Stimulated activated CD4-positive, alpha-beta T cell treated with anti-CD3 and anti-CD28 coated beads, Interleukin-4, amount 100 ng/mL, for 4 hours (primary cell): ENCODE data around the gene UPF1.

Experiments
- DNase-seq, 2 experiments: peaks; one replicate each; pipeline ENCODE4 v3.0.0-alpha.2; 2020

UPF1 gene

DNA sequence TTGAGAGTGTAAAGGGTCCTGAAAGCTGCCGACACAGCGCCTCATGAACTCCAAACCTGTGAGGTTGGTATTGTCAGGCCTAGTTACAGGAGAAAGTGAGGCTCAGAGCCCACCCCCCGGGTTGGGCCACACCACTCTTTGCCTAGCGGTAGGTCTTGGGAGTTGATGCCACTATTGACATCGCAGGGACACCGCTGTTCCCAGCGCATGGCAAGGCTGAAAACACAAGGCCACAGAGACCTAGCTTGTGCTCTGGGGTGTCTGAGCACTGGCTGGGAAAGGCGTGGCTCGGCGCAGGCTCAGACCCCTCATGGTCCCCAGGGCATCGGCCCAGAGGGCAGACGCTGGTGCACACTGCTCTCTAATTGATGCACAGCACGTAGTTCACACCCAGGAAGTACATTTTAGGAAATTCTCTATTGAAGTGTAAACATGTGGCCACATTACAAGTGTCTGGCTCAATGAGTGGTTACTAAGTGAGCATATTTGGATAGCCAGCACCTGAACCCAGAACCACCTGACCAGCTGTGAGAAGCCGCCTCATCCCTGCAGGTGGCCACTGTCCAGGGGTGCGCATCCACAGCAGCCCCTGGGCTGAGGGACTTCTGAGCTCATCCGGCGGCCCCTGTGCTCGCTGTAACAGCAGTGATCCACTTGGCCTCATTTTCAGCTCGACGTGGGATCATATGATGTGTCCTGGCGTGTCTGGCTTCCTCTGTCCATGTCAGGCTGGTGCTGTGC lies 27.3 kb downstream of the UPF1 start:
- no peak for DNase-seq

DNA sequence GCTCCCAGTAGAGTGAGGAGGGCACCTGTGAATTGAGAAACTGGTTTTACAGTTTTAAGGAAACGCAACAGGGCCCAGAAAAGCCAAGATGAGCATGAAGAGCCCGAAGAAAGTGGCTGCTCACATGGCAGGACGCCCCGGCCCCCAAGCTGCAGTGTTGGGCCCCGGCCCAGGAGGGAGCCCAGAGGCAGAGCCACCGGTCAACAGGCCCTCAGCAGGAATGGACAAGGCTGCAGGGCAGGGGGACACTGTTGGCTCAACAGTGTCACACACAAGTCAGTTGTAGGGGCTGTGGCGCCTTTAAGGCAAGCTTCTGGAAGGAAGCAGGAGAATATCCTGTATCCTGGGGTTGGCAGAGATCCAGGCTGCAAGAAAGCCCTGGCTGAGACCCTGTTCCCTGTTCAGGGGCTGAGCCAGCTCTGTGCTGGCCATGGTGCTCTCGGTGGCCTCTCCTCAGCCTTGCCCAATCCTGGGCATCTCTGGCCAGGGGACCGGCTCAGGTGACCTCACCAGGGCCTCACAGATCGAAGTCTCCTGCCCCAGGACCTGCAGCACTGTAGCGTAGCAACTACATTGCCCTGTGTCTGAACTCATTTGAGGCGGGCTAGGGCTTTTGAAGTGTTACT lies 28.0 kb downstream of the UPF1 start:
- DNase-seq, result no peak

DNA sequence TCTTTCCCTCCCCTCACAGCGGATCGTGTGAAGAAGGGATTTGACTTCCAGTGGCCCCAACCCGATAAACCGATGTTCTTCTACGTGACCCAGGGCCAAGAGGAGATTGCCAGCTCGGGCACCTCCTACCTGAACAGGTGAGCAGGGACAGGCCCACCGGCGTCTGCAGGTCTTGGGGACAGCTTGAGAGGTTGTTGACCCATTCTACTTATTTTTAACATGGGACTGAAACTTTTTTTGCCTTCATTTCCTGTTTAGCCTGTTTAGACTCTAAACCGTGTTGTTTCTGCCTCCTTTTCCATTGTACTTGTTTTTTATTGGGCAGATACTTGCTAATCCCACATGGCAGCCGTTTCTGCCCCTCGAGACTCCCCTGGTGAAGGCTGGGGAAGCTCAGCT lies 28.5 kb downstream of the UPF1 start:
- no peak for DNase-seq

DNA sequence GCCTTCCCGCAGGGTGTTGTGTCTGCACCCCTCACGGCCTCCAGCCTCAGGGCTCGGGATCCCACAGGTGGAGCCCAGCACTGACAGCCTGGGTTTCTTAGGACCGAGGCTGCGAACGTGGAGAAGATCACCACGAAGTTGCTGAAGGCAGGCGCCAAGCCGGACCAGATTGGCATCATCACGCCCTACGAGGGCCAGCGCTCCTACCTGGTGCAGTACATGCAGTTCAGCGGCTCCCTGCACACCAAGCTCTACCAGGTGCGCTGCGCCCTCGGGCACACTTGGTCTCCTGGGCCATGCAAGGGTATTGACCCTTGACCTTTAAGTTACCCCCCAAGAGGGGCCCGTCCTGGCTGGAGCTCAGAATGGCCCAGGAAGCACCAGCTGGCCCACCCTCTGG lies 29.0 kb downstream of the UPF1 start:
- no peak for DNase-seq

DNA sequence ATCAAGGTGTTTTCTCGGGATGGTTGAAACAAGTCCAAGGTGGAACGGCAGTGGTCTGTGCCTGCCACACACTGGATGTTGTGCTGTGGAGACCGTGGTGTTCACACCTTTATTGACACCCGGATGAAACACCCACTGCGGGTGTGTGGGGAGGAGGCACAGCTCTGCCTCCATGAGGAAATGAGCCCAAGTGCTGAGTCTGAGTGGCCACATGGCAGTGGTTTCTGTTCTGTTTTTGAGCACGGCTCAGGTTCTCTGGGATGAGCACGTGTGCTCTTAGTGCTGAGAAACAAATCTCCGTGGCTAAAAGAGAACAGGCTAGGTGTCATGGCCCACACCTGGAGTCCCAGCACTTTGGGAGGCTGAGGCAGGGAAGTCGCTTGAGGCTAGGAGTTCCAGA lies 29.5 kb downstream of the UPF1 start:
- no peak for DNase-seq

DNA sequence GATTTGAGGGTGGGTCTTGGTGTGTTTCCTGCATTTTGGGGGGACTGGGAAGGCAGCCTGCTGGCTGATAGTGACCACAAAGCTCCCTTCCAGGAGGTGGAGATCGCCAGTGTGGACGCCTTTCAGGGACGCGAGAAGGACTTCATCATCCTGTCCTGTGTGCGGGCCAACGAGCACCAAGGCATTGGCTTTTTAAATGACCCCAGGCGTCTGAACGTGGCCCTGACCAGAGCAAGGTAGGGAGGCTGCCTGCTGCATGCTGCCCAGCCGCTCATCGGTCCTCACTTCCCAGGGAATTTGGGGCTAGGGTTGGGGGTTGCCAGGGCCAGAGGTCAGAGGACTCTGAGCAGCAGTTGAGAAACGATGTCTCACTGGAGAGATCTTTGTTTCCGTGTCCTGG lies 30.2 kb downstream of the UPF1 start:
- no peak for DNase-seq

DNA sequence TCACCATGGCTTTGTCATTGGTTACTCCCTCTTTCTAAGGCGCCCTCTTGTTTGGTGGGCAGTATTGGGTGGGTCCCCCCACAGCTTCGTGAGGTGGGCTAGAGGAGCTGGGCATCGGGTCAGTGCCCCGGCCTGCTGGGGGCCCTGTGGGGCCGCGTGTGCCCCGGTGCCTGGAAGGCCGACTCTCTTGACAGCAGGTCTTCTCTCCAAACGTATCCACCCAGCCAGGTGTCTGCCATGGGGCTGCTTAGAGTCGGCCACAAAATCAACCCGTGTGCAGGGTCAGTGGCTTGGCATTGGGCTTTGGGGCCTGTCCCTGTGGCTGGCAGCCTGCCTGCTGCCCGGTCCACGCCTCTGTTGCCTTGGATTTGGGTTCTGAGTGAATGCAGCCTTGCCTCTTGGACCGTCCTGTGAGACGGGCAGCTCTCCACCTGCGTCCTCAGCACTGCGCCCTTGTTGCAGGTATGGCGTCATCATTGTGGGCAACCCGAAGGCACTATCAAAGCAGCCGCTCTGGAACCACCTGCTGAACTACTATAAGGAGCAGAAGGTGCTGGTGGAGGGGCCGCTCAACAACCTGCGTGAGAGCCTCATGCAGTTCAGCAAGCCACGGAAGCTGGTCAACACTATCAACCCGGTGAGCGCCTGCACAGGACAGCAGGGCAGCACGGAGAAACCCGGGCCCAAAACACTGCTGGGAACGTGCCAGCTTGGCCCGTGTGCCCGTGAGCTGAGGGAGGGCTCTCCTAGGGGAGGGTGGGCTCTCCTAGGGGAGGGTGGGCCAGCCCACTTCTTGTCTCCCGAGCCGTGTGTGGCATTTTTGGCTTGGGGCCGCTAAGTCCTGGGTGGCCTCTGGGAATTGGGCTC lies 31.4 kb downstream of the UPF1 start:
- DNase-seq, result no peak

DNA sequence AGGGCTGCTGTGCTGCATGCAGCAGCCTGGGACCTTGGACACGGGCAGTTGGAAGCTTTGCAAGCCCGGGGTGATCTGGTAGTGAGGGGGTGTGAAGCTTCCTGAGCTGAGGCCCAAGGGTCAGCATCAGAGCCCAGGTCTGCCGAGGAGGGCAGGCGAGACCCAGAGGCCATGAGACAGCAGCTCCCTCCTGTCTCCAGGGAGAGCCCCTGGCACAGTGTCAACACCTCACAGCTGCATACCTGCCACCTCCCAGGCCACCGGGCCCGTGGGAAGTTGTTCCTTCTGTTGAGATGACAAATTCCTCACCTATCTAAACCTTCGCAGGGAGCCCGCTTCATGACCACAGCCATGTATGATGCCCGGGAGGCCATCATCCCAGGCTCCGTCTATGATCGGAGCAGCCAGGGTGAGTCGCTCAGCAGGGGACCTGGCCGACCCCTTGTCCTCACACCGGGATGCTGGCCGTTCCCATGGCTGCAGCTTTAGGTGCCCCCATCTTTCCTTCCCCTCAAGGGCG lies 32.1 kb downstream of the UPF1 start:
- no peak for DNase-seq

DNA sequence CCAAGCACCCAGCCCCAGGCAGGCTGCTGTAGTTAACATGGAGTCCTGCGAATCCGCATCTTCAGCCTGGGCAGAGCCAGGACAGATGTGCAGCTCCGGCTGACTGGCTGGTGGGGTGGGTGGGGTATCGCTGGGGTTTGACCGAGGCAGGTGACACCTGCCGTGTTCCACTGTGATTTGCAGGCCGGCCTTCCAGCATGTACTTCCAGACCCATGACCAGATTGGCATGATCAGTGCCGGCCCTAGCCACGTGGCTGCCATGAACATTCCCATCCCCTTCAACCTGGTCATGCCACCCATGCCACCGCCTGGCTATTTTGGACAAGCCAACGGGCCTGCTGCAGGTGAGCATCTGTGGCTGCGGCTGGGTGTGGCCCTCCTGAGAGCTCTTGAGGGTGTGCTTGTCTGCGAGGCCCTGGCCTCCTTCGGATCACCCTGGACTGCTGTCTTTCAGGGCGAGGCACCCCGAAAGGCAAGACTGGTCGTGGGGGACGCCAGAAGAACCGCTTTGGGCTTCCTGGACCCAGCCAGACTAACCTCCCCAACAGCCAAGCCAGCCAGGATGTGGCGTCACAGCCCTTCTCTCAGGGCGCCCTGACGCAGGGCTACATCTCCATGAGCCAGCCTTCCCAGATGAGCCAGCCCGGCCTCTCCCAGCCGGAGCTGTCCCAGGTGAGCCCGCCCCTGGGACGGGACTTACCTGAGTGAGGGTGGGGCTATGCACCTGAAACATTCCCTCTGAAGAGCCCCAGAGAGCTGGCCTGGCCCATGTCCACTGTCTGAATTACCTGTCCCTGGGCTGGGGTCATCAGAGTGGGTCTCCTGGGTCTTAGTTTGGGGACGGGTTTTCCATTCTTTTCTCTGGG lies 33.6 kb downstream of the UPF1 start:
- no peak for DNase-seq

DNA sequence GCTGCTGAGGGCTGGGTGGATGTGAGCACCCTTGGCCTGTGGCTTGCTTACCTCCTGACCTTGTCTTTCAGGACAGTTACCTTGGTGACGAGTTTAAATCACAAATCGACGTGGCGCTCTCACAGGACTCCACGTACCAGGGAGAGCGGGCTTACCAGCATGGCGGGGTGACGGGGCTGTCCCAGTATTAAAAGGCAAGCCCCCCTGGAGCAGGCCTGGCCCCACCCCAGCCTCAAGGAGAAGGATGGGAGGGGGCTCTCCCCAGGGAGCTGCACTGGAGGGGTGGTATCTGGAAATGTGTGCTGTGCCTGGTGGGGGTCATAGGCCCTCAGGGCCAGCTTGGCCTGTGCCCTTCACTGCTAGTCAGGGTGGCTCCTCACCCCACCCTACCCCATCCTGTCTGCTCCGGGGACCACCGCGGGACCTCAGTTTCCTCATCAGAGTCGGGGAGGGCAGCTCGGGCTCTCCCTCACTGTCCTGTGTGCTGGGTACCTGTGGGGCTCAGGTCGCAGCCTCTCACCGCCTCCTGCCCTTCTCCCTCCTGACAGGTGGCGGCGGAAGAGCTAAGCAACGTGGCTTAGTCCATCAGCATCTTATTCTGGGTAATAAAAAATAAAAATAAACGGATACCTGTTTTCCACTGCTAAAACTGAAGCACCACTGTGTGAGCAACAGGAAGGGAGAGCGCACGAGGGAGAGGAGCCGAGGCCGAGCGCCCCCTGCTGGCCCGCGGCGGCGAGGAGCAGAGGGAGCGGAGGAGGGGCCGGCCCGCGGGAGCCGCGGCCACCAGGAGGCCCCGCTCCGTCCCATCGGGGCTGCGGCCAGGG lies 34.4 kb downstream of the UPF1 start:
- DNase-seq, result peak; percentile 27 to 63

DNA sequence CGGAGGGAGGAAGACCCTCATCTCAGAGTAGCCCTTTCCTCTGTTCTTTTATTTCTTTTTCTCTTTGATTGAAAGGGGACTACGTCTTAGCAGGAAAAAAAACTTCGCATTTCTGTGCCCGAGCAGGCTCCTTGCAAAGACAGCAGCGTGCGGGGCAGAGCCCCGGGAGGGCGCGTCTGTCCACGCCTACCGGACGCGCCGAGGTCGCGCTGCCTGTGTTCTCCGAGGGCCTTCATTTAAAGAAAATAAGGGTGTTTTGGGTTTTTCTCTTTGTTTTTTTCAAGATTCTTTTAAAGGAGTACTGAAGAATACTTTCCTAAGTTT lies 35.0 kb downstream of the UPF1 start:
- no peak for DNase-seq

DNA sequence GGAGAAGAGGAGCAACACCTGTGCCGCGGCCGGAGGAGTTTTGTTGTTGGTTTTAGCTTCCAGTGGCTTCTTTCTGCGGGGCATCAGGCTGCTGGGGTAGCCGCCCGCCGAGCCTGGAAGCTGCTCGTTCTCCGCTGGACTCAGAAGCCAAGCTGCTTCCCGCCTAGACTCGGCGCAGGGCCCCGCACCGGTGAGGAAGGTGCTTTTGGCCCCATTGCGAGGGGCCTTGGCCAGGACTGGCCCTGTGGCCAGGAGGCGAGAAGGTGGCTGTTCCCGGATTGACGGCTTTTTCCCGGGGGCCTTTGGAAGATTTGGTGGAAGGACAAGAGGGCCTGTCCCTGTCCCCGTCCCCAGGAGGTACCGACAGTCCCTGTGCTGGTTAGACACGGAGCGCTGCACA lies 35.4 kb downstream of the UPF1 start:
- no peak for DNase-seq

DNA sequence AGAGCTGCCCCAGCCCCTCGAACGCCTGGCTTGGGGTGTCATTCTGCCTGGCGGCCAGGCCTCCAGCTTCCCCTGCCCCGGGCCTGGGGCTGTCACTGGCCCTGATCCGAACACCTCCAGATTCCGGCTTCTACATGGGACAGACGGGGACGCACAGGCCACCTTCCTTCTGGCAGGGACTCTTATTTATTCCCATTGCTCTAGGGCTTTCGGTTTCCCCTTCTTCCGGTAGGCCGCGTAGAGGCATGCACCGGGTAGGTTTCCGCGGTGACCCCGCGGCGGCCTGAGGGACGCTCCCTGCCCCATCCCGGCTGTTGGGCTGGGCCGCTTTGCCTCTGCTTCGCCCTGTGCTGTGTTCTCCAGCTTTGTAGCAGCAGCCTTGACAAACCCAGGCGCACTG lies 36.0 kb downstream of the UPF1 start:
- DNase-seq, result no peak

DNA sequence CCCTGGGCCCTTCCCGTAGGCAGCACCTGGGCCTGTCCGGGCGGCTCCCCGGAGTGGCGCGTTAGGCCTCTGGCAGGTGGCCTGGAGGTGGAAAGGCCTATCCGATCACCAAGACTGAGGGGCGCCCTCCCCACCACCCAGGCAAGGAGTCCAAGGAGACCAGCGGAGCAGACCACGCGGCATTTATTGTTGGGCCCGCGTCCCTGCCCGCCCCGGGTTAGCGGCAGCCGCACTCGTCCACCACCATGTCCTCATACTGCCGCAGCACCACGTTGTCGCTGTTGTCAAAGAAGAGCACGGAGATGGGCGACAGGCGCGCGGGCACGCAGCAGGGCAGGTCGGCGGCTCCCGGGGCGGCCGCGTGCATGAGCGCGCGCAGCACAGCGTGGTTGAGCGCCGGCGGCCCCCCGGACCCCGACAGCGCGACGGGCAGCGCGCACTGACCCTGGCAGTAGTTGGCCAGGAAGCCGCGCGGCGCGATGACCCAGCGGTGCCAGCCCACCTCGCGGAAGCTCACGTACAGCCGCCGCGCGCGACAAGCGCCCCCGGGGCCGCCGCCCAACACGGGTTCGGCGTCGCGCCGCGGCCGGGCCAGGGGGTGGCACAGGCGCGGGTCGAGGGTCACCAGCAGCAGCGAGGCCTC lies 36.7 kb downstream of the UPF1 start:
- DNase-seq, result no peak

DNA sequence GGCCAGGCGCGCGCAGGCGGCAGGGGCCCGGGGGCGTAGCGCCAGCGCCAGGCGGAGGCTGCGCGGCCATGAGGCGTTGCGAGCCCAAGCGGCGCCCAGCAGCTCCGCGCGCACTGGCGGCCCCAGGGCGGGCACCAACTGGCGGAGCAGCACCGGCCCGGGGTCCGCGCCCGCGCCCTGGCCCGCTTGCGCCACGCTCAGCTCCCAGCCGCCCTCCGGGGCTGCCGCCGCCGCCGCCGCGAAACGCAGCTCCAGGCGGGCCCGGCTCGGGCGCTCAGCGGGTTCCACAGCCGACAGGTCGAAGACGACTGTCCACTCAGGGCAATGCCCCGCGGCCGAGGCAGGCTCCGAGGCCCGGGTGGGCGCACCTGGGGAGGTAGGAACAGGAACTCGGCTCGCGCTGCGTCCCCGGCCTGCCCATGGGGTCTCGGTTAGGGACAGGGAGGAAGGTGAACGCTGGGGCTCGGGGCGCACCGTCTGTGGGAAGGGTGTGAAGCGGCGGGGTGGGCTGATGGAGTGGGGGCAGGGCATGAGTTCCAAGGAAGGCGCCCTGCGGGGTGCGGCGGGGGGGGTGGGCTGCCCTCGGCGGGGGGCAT lies 37.4 kb downstream of the UPF1 start:
- DNase-seq, result peak in 1 of 2 experiments; percentile 11

DNA sequence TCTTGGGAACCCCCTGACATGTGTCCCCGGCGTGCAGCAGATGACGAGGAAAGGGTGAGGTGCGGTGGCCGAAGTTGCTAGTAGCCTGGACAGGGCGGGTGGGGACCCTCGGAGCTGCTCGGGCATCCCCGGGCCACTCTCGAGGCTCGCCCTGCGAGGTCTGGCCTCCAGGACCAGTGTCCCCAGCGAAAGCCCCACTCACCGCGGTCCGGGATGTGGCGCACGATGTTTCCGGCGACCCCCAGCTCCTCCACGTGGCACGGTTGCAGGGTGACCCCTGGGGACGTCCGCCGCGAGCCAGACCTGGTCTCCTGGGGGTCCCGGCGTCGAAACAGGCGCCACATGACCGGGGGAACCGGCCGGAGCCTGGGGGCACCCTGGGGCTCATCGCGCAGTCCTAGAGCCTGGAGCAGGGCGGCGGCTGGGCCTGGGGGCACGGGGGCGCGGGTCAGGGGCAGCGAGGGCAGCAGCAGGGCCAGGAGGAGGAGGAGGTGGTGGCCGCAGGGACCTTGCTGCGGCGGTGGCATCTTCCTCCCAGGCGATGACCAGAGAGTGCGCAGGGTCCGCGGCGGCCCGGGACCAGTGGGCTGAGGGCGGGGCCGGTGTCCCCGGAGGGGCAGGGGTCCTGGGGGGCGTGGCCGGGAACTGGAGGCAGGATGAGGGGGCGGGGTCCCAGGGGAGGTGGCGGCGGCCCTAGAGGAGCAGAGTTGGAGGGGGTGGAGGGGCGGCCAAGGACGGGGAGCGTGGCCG lies 38.2 kb downstream of the UPF1 start:
- DNase-seq, result no peak

DNA sequence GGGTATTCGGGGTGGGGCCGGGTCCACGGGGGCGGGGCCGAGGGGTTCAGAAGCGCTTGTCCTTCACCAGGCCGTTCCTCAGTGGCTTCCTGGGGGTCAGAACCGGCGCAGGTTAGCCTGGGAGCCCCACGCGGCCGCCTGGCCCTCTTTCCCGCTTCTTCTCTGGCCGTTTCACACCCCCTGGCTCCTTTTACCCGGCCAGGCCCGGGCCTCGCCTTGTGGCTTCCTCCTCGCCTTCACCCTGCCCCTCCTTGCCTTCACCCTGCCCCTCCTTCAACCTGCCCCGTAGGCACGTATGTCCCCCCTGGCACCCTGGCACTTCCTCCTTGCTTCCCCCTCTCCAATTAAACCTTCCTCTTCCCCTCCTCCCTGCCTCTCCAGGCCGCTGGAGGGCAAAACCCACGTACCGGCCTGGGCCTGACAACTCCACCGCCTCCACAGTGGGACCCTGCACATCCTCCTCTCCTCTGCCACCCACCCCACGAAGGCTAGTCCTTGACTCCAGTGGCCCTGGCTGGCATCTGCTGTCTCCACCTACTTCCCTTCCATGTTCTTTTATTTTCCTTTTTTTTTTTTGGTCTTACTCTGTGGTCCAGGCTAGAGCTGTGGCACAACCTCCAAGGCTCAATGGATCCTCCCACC lies 38.9 kb downstream of the UPF1 start:
- DNase-seq, result no peak

DNA sequence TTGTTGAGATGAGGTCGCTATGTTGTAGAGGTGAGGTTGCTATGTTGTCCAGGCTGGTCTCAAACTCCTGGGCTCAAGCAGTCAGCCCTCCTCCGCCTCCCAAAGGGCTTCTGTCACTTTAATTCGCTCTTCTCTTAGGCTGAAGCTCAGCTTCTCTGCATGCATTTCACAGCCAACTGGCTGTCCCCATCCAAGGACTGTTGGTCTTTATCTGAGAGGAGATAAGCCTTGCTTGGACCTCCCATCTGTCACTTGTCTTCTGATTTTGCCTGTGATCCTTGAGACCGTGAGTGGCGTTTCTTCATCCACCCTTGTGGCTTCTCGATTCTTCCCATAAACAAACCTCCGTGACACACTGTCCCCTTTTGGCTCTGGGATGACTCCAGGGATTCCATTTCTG lies 39.8 kb downstream of the UPF1 start:
- DNase-seq, result no peak

DNA sequence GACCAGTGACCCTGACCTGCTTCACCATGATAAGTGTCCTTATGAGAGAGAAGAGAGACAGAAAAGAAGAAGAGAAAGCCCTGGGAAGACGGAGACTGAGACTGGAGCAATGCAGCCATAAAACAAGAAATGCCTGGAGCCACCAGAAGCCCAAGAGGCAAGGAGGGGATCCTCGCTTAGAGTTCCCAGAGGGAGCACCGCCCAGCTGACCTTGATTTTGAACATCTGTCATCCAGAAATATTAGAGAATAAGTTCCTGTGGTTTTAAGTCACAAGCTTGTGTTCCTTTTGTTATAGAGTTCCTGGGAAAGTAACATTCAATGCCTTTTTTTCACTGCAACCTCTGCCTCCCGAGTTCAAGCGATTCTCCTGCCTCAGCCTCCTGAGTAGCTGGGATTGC lies 44.0 kb downstream of the UPF1 start:
- DNase-seq, result no peak

DNA sequence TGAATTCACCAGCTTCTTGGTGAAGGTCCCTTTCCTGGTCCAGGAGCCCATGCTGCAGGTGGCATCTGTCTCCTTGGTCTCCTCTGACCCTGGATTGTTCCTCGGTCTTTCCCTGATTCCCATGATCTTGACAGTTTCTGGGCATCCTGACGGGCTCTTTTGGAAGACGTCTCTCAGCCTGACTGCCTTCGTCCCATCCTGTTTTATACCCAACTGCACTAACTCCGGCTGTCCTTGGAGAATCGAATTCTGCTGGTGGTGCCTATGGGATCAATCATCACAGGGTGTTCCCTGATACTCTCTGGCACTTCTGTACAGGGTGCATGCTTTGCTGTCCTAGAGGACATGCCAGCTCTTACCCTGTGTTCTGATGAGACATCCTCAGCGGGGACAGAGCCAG lies 45.1 kb downstream of the UPF1 start:
- no peak for DNase-seq
